ENCODE data around the gene ACSM5. TPM values are rescaled to one million over a fixed set of nuclear protein-coding genes. Genes with fewer than 3 reads are reported as not detected.
"Not testable (repeated sequence)": the region's sequence is repeated elsewhere in the genome, so short reads cannot be mapped to it uniquely, and the experiment has no call there.

Gene ACSM5
- total RNA-seq, 2 experiments from 2014 or later: not detected

GRCh38 chr16:20415541-20415940, 6.2 kb downstream of the ACSM5 start:
- DNase-seq: no peak
- no peak overlapping the region for H3K27ac Mint-ChIP-seq
- no peaks in the 10 kb centered on the region for H3K36me3 Mint-ChIP-seq
- POLR2A ChIA-PET: no interaction called here
- H3K4me3 Mint-ChIP-seq: no peak overlapping the region
- H3K9me3 Mint-ChIP-seq: no peaks in the 10 kb centered on the region
- ATAC-seq (ENCODE audit: low read depth): no peak
- peaks cover 5% of the 10 kb centered on the region for H3K27me3 Mint-ChIP-seq
- no peaks in the 10 kb centered on the region for H3K4me1 Mint-ChIP-seq

DNA sequence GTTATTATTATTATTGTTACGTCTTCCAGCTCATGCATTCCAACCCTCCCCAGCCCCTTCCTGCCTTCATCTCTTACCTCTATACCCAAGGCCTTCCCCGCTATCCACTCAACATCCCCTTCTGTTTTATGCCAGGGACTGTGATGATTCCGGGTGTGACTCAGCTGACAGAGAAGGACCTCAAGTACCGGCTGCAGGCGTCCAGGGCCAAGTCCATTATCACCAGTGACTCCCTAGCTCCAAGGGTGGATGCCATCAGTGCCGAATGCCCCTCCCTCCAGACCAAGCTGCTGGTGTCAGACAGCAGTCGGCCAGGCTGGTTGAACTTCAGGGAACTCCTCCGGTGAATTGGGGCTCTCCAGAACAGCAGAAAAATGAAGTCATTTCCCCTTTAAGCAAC, 9.8 kb downstream of the ACSM5 start:
- POLR2A ChIA-PET; H3K36me3 Mint-ChIP-seq; ATAC-seq (ENCODE audit: low read depth); H3K4me1 Mint-ChIP-seq; H3K9me3 Mint-ChIP-seq; H3K27me3 Mint-ChIP-seq; DNase-seq; H3K27ac Mint-ChIP-seq; H3K4me3 Mint-ChIP-seq: not testable (repeated sequence)

GRCh38 chr16:20421748-20422147, 12.4 kb downstream of the ACSM5 start:
- H3K9me3 Mint-ChIP-seq; H3K36me3 Mint-ChIP-seq; H3K4me3 Mint-ChIP-seq; DNase-seq; H3K27ac Mint-ChIP-seq; H3K27me3 Mint-ChIP-seq; POLR2A ChIA-PET; H3K4me1 Mint-ChIP-seq; ATAC-seq (ENCODE audit: low read depth): not testable (repeated sequence)

GRCh38 chr16:20423772-20424128, 14.4 kb downstream of the ACSM5 start:
- H3K27me3 Mint-ChIP-seq; ATAC-seq (ENCODE audit: low read depth); H3K4me1 Mint-ChIP-seq; H3K27ac Mint-ChIP-seq; DNase-seq; H3K4me3 Mint-ChIP-seq; H3K9me3 Mint-ChIP-seq; POLR2A ChIA-PET; H3K36me3 Mint-ChIP-seq: not testable (repeated sequence)

DNA sequence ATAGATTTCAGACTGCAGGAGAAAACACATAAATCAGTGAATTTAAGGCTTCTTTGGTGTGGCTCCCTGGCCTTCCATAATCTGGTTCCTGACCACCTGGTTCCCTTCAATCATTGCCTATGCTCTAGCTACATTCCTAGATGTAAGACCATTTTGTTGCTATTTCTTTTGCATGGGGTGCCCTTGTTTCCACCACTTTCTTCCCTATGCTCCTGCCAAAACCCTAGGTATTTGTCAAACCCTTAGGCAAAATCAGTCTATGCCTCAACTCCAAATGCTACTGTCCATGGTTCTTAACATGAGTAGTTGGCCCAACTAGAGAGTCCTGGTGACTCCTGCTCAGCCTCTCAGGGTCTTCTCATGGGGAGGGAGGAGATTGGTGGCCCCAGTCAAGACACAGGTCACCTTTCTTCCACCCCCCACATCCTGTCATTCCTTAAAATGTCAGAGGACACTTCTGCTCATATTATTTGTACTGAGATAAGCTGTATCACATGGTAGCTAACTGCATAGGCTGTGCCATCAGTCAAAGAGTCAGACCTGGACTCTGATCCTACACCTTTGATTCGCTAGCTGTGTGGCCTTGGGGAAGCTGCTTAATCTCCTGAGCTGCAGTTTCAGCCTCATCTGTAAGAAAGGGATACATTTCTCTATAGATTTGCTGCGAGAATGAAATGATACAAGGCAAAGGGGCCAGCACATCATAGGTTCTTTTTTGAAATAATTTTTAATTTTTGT, 15.0 kb downstream of the ACSM5 start:
- ATAC-seq (ENCODE audit: low read depth) (no peak), DNase-seq (no peak)
- POLR2A ChIA-PET: no interaction called here
- Mint-ChIP-seq H3K27ac (no peak overlapping the region), H3K27me3 (no peaks in the 10 kb centered on the region), H3K4me3 (no peak overlapping the region), H3K4me1 (no peaks in the 10 kb centered on the region), H3K9me3 (peaks cover 2% of the 10 kb centered on the region), H3K36me3 (no peaks in the 10 kb centered on the region)

DNA sequence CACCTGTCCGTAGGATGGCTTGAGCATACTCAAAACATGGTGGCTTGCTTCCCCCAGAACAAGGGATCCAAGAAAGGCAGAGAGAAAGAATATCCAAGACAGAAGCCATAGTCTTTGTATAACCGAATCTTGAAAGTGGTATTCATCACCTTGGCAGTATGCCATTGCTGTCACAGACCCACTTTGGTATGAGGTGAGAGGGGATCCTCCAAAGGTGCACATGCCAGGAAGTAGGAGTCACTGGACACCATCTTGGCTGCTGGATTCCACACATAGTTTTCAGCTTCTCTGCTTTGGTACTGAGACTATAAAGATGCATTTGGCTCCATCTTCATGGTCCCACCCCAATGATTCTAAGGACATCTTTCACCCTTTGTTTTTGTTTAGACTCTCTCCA, 18.1 kb downstream of the ACSM5 start:
- H3K36me3 Mint-ChIP-seq; H3K27ac Mint-ChIP-seq; POLR2A ChIA-PET; H3K4me1 Mint-ChIP-seq; ATAC-seq (ENCODE audit: low read depth); DNase-seq; H3K4me3 Mint-ChIP-seq; H3K27me3 Mint-ChIP-seq; H3K9me3 Mint-ChIP-seq: not testable (repeated sequence)

- H3K27ac Mint-ChIP-seq; ATAC-seq (ENCODE audit: low read depth); H3K4me1 Mint-ChIP-seq; H3K9me3 Mint-ChIP-seq; H3K4me3 Mint-ChIP-seq; POLR2A ChIA-PET; H3K36me3 Mint-ChIP-seq; DNase-seq; H3K27me3 Mint-ChIP-seq: not testable (repeated sequence)
These were observed 20.2 kb downstream of the ACSM5 start for GRCh38 chr16:20429499-20429898.

DNA sequence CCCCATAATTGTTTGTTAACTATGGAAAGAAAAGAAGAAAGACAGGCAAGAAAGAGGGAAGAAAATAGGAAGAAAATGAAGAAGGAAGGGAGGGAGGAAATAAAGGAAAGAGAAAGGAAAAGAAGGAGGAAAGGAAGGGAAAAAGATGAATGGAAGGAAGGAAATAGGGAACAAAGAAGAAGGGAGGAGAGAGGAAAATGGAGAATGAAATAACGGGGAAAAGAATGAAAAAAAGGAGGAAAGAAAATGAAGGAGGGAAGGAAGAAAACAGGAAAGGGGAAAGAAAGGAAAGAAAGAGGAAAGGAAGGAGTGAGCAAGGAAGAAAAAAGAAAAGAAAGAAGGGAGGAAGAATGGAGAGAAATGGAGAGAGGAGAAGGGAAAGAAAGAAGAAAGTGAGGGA, 21.1 kb downstream of the ACSM5 start:
- H3K4me3 Mint-ChIP-seq; DNase-seq; H3K4me1 Mint-ChIP-seq; H3K9me3 Mint-ChIP-seq; H3K27me3 Mint-ChIP-seq; H3K36me3 Mint-ChIP-seq; POLR2A ChIA-PET; H3K27ac Mint-ChIP-seq; ATAC-seq (ENCODE audit: low read depth): not testable (repeated sequence)

DNA sequence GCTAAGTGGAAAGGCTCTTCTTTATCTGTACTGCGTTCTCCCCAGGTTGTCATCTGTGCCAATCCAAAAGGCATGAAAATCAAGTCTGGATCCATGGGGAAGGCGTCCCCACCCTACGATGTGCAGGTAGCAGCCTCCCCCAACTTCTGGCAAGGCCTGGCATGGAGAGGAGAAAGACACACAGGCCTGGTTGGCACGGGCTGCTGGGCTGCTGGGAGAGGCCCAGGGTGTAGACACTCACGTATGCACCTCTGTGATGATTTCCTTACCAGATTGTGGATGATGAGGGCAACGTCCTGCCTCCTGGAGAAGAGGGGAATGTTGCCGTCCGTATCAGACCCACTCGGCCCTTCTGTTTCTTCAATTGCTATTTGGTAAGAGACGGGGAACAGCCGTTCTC, 21.6 kb downstream of the ACSM5 start:
- ATAC-seq (ENCODE audit: low read depth) (no peak), DNase-seq (no peak)
- Mint-ChIP-seq H3K4me3 (no peak overlapping the region), H3K36me3 (no peaks in the 10 kb centered on the region), H3K27ac (no peak overlapping the region), H3K27me3 (peaks cover 7% of the 10 kb centered on the region), H3K9me3 (peaks cover 2% of the 10 kb centered on the region), H3K4me1 (no peaks in the 10 kb centered on the region)
- POLR2A ChIA-PET: no interaction called here

DNA sequence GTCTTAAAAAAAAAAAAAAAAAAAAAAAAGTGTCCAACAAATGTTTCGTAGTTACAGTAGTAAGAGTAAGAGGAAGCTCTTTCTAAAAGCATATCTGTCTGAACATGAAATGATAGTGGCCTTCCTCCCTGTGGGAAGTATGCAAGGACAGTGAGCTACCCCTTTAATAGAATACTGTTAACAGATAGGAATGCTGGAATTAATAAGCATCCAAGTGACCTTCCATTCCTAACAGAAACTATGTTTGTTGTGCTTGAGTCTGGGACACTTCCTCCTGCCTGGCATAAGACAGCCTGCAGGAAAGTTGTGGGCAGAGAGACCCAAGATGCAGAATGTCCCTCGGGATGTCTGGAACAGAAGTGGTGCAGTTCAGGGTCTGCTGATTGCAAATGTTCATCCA, 29.6 kb downstream of the ACSM5 start:
- H3K36me3 Mint-ChIP-seq; H3K9me3 Mint-ChIP-seq; H3K4me1 Mint-ChIP-seq; POLR2A ChIA-PET; ATAC-seq (ENCODE audit: low read depth); DNase-seq; H3K4me3 Mint-ChIP-seq; H3K27me3 Mint-ChIP-seq; H3K27ac Mint-ChIP-seq: not testable (repeated sequence)

DNA sequence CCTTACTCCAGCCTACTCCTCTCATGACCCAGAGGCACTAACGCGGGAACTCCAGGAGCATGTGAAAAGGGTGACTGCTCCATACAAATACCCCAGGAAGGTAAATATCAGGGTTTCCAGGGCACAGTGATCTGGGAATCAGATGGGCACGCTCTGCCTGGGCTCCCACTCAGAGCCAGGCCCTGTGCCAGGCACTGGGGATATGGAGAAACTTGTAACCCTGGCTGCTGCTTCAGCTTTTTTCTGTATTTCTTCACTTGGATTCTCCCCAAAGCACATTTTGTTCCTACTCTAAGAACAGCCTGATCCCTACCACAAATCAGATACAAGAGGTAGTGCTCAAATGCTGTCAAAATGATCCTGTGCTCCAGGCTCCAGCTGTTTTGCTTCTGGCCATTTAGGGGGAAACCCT, 30.5 kb downstream of the ACSM5 start:
- POLR2A ChIA-PET; ATAC-seq (ENCODE audit: low read depth); H3K27me3 Mint-ChIP-seq; H3K9me3 Mint-ChIP-seq; H3K36me3 Mint-ChIP-seq; H3K4me1 Mint-ChIP-seq; H3K4me3 Mint-ChIP-seq; H3K27ac Mint-ChIP-seq; DNase-seq: not testable (repeated sequence)

- H3K4me1 Mint-ChIP-seq; H3K36me3 Mint-ChIP-seq; H3K4me3 Mint-ChIP-seq; H3K9me3 Mint-ChIP-seq; H3K27me3 Mint-ChIP-seq; DNase-seq; ATAC-seq (ENCODE audit: low read depth); POLR2A ChIA-PET; H3K27ac Mint-ChIP-seq: not testable (repeated sequence)
These were observed 31.4 kb downstream of the ACSM5 start for GRCh38 chr16:20440731-20441130.

DNA sequence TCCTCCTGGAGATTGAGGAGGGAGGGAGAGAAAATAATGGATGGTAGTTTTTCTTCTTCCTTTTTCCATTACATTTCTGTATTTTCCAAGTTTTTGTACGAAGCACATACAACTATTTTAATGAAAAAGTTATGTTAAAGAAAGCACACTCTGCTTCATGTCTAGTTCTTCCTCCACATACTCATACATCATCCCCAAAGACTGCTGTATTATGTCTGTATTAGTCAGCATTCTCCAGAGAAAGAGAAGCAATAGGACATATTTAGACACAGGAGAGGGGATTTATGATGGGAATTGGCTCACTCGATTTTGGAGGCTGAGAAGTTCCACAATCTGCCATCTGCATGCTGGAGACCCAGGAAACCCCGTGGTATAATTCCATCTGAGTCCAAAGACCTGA, 31.9 kb downstream of the ACSM5 start:
- ATAC-seq (ENCODE audit: low read depth) (no peak), DNase-seq (no peak)
- no peaks in the 10 kb centered on the region for H3K4me1 Mint-ChIP-seq
- H3K27me3 Mint-ChIP-seq: no peaks in the 10 kb centered on the region
- H3K27ac Mint-ChIP-seq: no peak overlapping the region
- no peaks in the 10 kb centered on the region for H3K36me3 Mint-ChIP-seq
- POLR2A ChIA-PET: no interaction called here
- H3K4me3 Mint-ChIP-seq: no peak overlapping the region
- H3K9me3 Mint-ChIP-seq: no peaks in the 10 kb centered on the region

DNA sequence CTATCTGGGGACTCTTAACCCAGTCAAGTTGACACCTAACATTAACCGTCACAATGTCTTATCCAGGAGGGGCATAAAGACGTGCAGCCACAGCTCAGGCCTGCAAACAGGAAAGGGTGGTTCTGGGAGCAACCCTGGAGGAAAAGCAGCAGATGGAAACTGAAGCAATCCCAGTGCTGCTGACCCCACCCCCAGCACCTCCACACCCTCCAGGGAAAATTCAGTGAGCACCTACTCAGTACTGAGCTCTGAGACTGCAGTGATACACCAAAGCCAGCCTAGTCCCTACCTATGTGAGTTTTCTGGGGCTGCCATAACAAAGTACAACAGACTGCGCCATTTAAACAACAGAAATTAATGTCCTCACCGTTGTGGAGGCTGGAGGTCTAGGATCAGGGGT, 32.5 kb downstream of the ACSM5 start:
- POLR2A ChIA-PET; H3K4me1 Mint-ChIP-seq; H3K27me3 Mint-ChIP-seq; H3K4me3 Mint-ChIP-seq; H3K27ac Mint-ChIP-seq; H3K9me3 Mint-ChIP-seq; ATAC-seq (ENCODE audit: low read depth); DNase-seq; H3K36me3 Mint-ChIP-seq: not testable (repeated sequence)

Data from activated naive CD8-positive, alpha-beta T cell treated with anti-CD3 and anti-CD28 coated beads, Interleukin-2, amount 10 ng/mL, durations not matched to agents 7 days and 5 days (primary cell).